HCEC 1CT (cell line): Measurements from ENCODE around the gene CPZ.
"Not testable (repeated sequence)": the region's sequence is repeated elsewhere in the genome, so short reads cannot be mapped to it uniquely, and the experiment has no call there.

Experiments used
- DNase-seq: peaks from one replicate; pipeline ENCODE4 v3.0.0-alpha.2; 2017

Gene CPZ

GRCh38 chr4:8557151-8558076 lies 35.2 kb upstream of the CPZ start:
- no peak for DNase-seq

DNA sequence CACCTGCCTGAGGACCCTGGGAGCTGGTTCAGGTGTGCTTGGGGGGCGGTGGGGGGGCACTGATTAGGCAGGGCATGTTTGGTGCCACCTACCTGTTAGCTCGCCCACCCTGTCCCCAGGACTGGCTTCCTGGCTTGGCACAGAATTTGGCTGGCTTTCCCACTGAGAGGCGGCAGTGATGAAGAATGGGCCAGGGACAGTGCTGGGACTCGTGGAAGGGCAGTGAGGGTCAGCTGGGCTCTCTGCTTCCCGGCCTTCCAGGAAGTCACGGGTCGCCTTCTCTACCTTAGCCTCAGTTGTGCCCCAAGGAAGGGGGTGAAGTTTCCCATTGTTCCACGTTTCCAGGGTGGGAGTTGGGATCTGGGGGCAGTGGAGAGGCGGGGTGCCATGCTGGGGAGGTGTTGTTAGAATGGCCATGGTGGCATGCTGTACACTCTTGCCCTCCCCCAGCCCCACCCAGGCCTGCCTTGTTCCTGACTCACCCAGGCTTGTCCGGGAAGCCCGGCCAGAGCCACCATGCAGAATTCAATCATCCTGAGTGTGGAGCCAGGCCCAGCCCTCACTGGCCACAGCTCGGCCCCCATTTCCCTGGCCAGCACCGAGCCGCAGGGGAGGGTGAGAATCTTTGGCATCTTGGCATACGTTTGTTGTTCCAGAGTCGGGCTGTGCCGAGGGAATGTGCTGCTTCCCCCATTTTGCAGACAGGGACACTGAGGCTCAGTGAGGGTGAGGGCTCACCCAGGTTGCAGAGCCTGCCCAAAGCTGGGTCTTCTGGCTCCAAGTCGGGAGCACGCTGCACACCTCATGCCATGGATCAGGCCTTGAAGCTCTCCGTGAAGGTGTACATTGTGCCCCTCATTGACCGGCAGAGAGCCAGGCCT lies 34.2 kb upstream of the CPZ start:
- no peak for DNase-seq

GRCh38 chr4:8559011-8559410 lies 33.6 kb upstream of the CPZ start:
- no peak for DNase-seq

- DNase-seq = no peak
Measured at GRCh38 chr4:8559524-8560264, 32.9 kb upstream of the CPZ start.

DNA sequence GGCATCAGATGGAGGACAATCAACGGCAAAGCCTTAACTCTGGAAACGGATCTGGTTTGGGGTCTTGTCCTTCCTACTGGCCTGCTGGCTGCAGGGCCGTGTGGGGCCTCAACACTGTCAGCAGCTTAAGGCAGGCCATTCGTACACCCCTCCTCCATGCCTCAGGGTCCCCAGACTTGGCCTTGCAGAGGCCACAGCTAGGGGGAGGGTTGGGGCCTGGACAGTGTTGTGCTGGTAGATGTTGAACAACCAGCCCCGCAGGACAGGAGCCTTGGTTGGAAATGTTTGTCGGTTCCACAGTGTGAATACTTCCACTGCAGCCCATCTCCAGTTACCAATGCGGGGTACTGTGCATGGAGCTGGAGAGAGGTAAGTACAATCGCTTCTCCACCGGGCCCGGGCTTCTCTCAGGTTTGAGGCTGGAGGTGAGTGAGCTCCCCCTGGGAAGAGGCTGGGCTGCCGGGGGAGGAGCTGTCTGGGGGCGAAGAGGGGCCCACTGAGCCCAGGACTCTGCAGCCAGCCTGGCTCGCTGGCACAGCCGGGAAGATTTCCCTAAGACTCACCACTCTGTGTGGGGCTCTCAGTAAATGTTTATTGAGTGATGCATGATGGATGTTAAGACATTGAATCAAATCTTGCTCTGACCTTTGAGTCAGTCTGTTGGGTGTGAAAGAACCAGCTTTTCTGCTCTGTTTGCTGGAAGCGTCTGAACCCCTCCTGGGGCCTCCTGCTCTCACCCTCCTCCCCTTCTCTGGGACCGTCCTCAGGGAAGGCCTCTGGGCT lies 32.1 kb upstream of the CPZ start:
- DNase-seq = no peak

DNA sequence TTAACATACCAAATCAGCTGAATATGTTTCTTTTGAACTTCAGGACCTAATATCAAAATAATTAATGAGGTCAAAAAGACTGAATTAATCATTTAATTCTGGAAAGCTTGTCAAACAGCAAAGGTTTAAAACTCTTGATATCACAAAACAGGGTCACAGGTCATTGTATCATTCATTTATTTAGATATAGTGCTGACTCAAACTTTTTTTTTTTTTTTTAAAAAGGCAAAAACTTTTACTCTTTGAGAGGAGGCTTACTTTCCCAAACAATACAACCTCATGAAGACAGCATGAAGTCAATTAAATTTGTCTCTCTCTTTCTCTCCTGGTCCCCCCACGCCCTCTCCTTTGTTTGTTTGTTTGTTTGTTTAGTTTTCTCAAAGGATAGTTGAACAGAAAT lies 28.0 kb upstream of the CPZ start:
- no peak for DNase-seq

DNA sequence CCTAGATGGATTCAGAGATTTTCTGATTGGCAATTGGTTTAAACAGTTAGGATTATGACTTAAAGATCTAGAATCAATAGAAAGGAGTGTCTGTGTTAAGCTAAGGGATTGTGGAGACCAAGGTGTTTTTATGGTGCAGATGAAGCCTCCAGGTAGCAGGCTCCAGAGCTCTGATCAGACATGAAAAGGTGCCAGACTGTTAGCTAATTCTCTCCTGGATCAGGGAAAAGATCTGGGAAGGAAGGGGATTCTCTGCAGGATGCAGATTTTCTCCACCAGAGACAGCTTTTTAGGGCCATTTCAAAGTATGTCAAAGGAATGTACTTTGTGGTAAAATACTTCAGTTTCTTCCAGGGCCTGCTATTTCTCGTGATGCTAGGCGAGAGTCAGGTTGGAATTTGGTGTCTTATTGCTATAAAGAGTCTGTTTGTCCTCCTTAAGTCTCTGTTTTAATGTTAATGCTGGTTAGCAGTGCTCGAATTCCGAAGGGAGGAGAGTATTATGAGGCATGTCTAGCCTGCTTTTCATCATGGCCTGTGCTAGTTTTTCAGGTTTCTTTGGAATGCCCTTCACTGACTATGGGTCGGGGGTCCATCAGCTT lies 24.4 kb upstream of the CPZ start:
- DNase-seq = no peak

GRCh38 chr4:8570201-8570600 lies 22.4 kb upstream of the CPZ start:
- no peak for DNase-seq

DNA sequence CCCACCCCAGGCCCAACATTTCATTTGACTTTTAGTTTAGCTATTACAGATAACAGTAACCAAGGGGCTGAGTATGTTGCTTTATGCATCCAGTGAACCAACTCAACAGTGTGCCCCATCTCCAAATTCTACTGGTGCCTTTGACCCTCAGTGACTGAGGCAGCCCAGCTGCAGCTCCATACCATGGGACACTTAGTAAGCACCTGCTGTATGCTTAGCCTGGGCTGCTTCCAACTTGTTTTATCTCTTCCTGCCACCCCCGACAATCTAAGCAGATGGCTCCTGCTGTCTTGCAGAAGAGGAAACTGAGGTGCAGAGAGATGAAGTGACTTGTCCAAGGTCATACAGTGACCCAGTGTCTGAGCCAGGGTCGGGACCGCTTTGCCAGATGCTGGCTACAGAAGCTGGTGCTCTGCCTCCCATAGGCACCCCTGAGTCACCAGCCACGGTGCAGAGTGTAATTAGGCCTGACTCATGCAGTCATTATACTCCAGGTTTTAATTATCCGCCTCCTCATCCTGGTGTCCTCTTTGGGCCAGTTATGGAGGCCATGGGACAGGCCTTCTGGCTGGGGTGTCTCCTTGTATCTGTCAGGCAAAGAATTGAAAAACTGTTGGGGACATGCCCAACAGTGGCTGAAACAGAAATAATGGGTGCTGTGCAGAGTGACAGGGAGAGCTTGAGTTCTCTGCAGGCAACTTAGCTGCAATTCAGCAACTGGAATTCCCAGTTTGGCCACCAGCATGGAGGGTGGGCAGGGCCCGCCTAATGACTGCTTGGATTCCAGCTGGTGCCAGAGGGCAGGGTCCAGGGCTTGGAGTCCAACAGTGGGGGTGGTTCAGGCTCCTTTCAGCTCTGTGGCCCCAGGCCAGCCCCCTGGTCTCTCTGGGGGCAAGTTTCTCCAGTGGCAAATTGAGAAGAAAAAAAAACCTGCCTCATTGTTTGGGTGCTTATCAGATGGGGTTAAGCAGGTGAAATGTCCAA lies 20.6 kb upstream of the CPZ start:
- no peak for DNase-seq

DNA sequence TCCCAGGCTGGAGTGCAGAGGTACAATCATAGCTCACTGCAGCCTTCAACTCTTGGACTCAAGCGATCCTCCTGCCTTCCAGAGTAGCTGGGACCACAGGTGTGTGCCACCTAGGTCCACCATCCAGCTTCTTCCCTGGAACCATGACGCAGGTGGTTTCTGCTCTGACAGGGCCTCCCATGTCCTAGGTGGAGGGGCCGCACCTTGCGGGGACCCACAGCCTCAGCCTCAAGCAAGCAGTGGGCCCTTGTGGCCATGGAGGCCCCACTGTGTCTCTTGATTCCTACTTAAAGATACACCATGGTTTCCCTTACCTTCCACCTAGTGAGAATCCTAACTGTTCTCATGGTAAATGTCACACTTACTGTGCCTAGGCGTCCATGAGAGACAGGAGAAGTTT lies 19.3 kb upstream of the CPZ start:
- no peak for DNase-seq

DNA sequence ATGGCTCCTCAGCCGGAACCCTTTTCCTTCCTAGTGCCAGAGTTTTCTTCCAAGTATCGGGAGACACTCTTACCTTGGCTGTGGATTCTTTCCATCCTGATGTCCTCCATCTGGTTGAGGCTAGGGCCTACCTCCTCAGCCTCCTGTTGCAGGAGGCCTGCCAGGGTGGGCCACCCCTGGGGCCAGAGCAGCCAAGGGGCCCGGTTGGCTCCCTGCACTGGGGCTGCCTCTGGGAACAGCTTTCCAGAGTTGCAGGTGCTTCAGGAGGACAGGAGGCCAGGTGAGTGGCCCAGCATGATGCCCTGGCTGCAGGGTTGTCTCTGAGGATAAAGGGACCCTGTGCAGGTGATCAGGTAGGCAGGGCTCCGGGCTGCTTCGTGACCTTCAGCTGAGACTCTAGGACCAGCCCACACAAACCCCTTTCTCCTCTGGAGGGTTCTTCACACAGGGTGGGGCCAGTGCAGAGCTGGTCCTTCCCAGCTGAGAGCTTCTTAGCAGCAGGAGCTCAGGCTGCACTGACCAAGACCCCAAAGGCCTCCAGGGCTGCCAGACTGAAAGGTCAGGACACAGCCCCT lies 17.7 kb upstream of the CPZ start:
- no peak for DNase-seq

DNA sequence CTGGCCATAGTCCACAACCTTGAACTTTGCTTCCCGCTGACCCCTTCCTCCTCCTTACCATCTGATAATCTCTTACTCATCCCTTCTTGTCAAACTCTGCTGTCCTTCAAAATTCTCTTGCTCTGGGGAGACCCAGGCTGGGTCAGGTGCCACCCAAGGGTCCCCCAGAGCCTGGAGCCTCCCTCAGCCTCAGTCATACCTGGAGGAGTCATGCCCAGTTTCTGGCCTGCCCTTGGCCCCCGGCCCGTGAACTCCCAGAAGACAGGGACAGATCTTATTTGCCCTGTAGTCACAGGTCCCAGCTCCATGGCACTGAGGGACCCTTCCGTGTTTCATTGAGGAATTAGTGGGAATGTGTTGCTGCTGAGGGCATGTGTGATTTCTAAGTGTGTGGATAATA lies 17.1 kb upstream of the CPZ start:
- DNase-seq = no peak

- DNase-seq = not testable (repeated sequence)
Measured at GRCh38 chr4:8576591-8576990, 16.0 kb upstream of the CPZ start.

- DNase-seq = no peak
Measured at GRCh38 chr4:8577046-8577445, 15.5 kb upstream of the CPZ start.

- no peak for DNase-seq
Measured at GRCh38 chr4:8577972-8578371, 14.6 kb upstream of the CPZ start.

DNA sequence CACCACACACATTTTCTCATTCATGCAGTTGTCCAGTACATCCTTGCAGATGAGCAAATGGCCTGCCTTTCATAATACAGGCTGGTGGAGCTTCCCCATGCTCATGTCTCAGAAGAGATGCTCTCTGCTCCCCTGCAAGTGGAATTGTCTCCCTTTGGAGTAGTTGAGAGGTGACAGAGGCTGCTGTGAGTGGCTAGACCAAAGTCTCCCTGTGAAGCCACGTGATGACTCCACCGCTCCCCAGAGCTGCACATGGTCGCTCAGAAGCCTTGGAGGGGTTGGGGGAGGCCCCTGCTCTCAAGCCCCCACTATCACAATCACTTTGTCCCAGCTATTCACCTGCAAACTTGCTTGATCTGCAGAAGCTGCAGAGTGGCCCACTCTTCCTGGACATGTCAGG lies 13.8 kb upstream of the CPZ start:
- no peak for DNase-seq

DNA sequence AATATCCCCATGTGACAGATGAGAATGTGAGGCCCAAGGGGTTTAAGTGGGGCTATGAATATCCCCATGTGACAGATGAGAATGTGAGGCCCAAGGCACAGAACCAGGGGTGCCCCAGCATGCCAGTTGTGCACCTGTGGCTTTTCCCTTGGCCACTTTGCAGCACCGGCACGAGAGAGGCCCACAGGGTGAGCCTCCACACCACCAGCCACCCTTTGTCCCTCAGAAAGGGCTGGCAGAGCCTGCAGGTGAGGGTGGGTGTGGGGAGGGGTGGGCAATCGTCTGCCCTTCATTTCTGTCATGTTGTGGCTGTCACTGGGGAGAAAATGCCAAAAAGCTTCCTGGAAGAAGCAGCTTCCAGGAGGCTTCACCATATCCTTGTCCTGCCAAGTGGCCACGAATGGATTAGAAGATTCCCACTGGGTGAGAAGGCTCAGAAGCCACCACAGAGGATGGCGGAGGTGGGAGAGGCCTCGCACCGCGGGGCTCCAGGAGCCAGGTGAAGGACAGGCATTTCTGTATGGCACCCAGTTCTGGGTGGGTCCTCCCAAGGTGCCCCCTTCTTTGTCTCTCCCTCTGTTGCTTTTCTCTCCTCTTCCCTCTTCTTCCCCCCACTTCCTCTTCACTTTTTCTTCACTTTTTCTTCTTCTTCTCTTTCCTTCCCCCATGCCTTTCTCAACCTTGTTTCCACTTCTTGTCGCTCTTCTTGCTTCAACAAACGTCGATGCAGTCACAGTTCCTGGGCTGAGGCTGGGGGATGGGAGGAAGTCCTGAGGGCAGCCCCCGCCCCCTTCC lies 12.8 kb upstream of the CPZ start:
- no peak for DNase-seq

- no peak for DNase-seq
Measured at GRCh38 chr4:8580321-8581093, 12.1 kb upstream of the CPZ start, which contains the start of gene GPR78. Gene GPR78, plus strand, starts transcription at chr4:8580392. Its CDS starts 591 bp downstream, at chr4:8580983.
